Adrenal gland (tissue), 5 donors: Measurements from ENCODE around the gene RPTOR.

Experiments
- CTCF ChIP-seq, 6 experiments: fragments of 450-650 bp in 4 of 6; fragments of 200-600 bp in 2 of 6; sonication (generic) in 1 of 6; IDR thresholded peaks; 1 replicate in 5 of 6; 2 replicates in 1 of 6; pipeline versions ENCODE4 v1.5.1 to v1.8.0; 2016 to 2021; ENCODE audit warnings: antibody characterized with exemption in 6 of 6, mild to moderate bottlenecking in 2 of 6, moderate library complexity in 1 of 6
- POLR2A ChIP-seq, 2 donors: fragments of 450-650 bp; IDR thresholded peaks; one replicate each; pipeline ENCODE4 v1.6.1; 2017; ENCODE audit warnings: antibody characterized with exemption in 2 of 2, mild to moderate bottlenecking in 2 of 2, moderate library complexity in 1 of 2
- donor health status: DM: no; HTN: no; CAD: no.

DNA sequence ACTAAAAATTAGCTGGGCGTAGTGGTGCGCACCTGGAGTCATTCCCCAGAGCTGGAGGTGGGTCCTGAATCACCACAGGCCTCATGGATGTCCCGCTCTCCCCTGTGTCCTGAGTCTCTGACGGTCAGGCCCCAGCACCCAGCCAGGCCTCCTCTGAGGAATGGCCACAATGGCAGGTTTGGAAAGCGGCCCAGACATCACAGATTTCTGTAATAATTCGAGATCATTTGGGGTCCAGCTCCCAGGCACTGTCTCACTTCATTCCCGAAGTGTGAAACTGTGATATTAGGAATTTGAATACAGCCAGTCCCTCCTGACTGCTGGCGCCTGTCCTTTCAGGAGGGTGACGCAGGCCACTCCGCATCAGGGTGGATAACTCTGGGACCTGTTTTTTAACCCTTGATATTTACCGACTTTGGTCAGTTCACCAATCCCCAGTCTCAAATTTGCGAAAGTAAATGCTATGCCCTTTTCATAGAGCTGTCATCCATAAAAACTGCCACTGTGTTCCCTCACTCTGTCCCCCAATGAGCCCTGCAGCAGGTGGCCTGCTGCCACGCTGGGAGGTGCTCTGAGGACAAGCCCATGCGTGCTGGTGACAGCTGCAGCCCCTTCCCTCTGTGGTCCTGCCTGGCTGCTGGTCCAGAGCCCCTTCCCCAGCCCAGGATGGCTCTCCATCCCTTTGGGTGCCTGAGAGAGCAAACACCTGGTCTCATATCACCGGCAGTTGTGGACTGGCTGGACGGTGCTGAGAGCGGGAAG, 28.3 kb upstream of the RPTOR start:
- no peak for TF ChIP-seq CTCF (IDR thresholded peaks at IDR 0.05)
- no peak for TF ChIP-seq POLR2A (IDR thresholded peaks at IDR 0.05)
